Endothelial cell of umbilical vein (primary cell): Measurements from ENCODE around the gene PIP4K2C. TPM values are rescaled to one million over a fixed set of nuclear protein-coding genes. Genes with fewer than 3 reads are reported as not detected.

Source experiments
- BruUV-seq: library from RNA; stranded (reverse); fragments of 400-500 nt; replicated peaks from 2 replicates; lab custom pipeline; 2021; lab: Mats Ljungman, UMichigan
- CTCF ChIA-PET: fragments of 300-600, 350-600 bp; sonication (Branson Sonifier 250); formaldehyde crosslinking; loops from one replicate; lab custom pipeline; 2021; ENCODE audit warnings: antibody characterized with exemption, inconsistent platforms; lab: Charles Lee
- POLR2A ChIA-PET: fragments of 300-600, 350-600 bp; sonication (Branson Sonifier 250); formaldehyde crosslinking; loops from one replicate; lab custom pipeline; 2021; ENCODE audit warnings: antibody characterized with exemption, inconsistent platforms; lab: Charles Lee
- DNase-seq: peaks from one replicate; pipeline ENCODE4 v3.0.0-alpha.2; 2011; ENCODE audit warnings: low read depth, low spot score
- FAIRE-seq: peaks from 2 replicates; lab custom pipeline; 2011; peaks lifted over from hg19 to GRCh38; lab: Jason Lieb, UNC
- H2AFZ ChIP-seq: 2 replicates; pipeline ENCODE4 v1.6.0; 2012; ENCODE audit warnings: low read depth, low read length, control low read depth, inconsistent platforms
- H3K27ac ChIP-seq: 2 replicates; pipeline ENCODE4 v1.5.1; 2011; ENCODE audit warnings: low read depth, mild to moderate bottlenecking, control low read depth, low read length, moderate library complexity; ENCODE audit not compliant: insufficient read depth
- H3K27me3 ChIP-seq, 2 experiments: 2 replicates each; pipeline versions ENCODE4 v1.6.0 to v1.6.1; 2011; ENCODE audit warnings: low read length in 2 of 2, mixed read lengths in 1 of 2; ENCODE audit not compliant: control insufficient read depth in 2 of 2, insufficient read depth in 2 of 2
- H3K36me3 ChIP-seq, 2 experiments: 2 replicates in 1 of 2; 3 replicates in 1 of 2; pipeline ENCODE4 v1.5.1; 2011; ENCODE audit warnings: low read length in 2 of 2, mild to moderate bottlenecking in 1 of 2, moderate library complexity in 1 of 2; ENCODE audit not compliant: control insufficient read depth in 2 of 2, insufficient read depth in 2 of 2; ENCODE audit errors: extremely low read depth in 1 of 2
- H3K4me1 ChIP-seq: 3 replicates; pipeline ENCODE4 v1.5.1; 2011; ENCODE audit warnings: mild to moderate bottlenecking, low read length; ENCODE audit not compliant: control insufficient read depth, insufficient read depth; ENCODE audit errors: extremely low read depth
- H3K4me2 ChIP-seq: 2 replicates; pipeline ENCODE4 v1.6.1; 2011; ENCODE audit warnings: low read length, control low read depth, mixed read lengths; ENCODE audit not compliant: insufficient read depth
- H3K4me3 ChIP-seq, 3 experiments: fragments of 200-600 bp in 1 of 3; sonication (generic), shearing (Covaris generic) in 1 of 3; replicated peaks in 1 of 3; 2 replicates each; pipeline ENCODE4 v1.5.1; 2011 to 2016; ENCODE audit warnings: control low read depth in 3 of 3, low read length in 3 of 3, mild to moderate bottlenecking in 2 of 3, inconsistent platforms in 1 of 3, low read depth in 1 of 3, moderate library complexity in 1 of 3; ENCODE audit not compliant: insufficient read depth in 1 of 3
- H3K79me2 ChIP-seq: 2 replicates; pipeline ENCODE4 v1.6.0; 2012; ENCODE audit warnings: low read length, inconsistent platforms; ENCODE audit not compliant: control insufficient read depth, insufficient read depth
- H3K9ac ChIP-seq: replicated peaks from 2 replicates; pipeline ENCODE3; 2011; ENCODE audit warnings: low read length, control low read depth; ENCODE audit not compliant: insufficient read depth; ENCODE audit errors: extremely low read depth
- H3K9me1 ChIP-seq: replicated peaks from 3 replicates; pipeline ENCODE4 v1.6.0; 2011; ENCODE audit warnings: mild to moderate bottlenecking, low read length; ENCODE audit not compliant: control insufficient read depth, insufficient read depth; ENCODE audit errors: extremely low read depth
- H3K9me3 ChIP-seq: replicated peaks from 2 replicates; pipeline ENCODE4 v1.5.1; 2012; ENCODE audit warnings: low read length, inconsistent platforms; ENCODE audit not compliant: control insufficient read depth, insufficient read depth
- H4K20me1 ChIP-seq: replicated peaks from 2 replicates; pipeline ENCODE3; 2011; ENCODE audit warnings: mild to moderate bottlenecking, low read length; ENCODE audit not compliant: control insufficient read depth, insufficient read depth; ENCODE audit errors: extremely low read depth
- CTCF ChIP-seq, 2 donors: IDR thresholded peaks; 1 replicate in 1 of 2; 2 replicates in 1 of 2; pipeline ENCODE4 v1.5.1; 2011; ENCODE audit warnings: low read length in 2 of 2, mild to moderate bottlenecking in 2 of 2, moderate library complexity in 2 of 2, control low read depth in 1 of 2, inconsistent platforms in 1 of 2, low read depth in 1 of 2; ENCODE audit not compliant: insufficient read depth in 1 of 2; ENCODE audit errors: extremely low read depth in 1 of 2
- EZH2 ChIP-seq: IDR thresholded peaks from 2 replicates; pipeline ENCODE4 v1.6.1; 2012; ENCODE audit warnings: borderline replicate concordance, low read depth, mild to moderate bottlenecking, moderate library complexity, low read length, inconsistent platforms; ENCODE audit not compliant: severe bottlenecking
- FOS ChIP-seq: IDR thresholded peaks from 2 replicates; pipeline ENCODE4 v1.6.1; 2011; ENCODE audit warnings: mild to moderate bottlenecking, low read length, moderate library complexity, borderline replicate concordance; ENCODE audit not compliant: insufficient read depth
- GATA2 ChIP-seq: IDR thresholded peaks from 2 replicates; pipeline ENCODE4 v1.7.0; 2011; ENCODE audit warnings: low read depth, mild to moderate bottlenecking, moderate library complexity, mixed read lengths, low read length; ENCODE audit not compliant: insufficient read length, insufficient read depth
- JUN ChIP-seq: IDR thresholded peaks from 2 replicates; pipeline ENCODE4 v1.6.1; 2011; ENCODE audit warnings: borderline replicate concordance, low read depth; ENCODE audit not compliant: insufficient read length, insufficient read depth
- MAX ChIP-seq: IDR thresholded peaks from 2 replicates; pipeline ENCODE4 v1.6.1; 2011; ENCODE audit not compliant: insufficient read depth, insufficient read length
- MYC ChIP-seq: IDR thresholded peaks from one replicate; pipeline ENCODE4 v1.6.1; 2011; ENCODE audit warnings: mild to moderate bottlenecking, low read depth, low read length
- POLR2A ChIP-seq: IDR thresholded peaks from 2 replicates; pipeline ENCODE4 v1.6.1; 2012; ENCODE audit warnings: low read depth, mild to moderate bottlenecking, control low read depth, low read length
- POLR2AphosphoS5 ChIP-seq: IDR thresholded peaks from 2 replicates; pipeline ENCODE4 v1.6.1; 2012; ENCODE audit warnings: low read depth, mild to moderate bottlenecking, control low read depth, low read length, moderate library complexity; ENCODE audit not compliant: insufficient read depth
- dilution Hi-C: fragments of 300-500 bp; cut with MboI; formaldehyde crosslinking; loops from one replicate; pipeline ENCODE4 v1.15.0; 2019; ENCODE audit warnings: low sequenced_read_pairs; ENCODE audit not compliant: extremely low pct_ligation_motif_present
- intact Hi-C: fragments of 100-400 bp; cut with micrococcal nuclease; formaldehyde crosslinking; loops from one replicate; pipeline ENCODE4 v1.10.0; 2022
- polyA plus RNA-seq, 4 experiments: library from polyadenylated mRNA; depleted of rRNA in 3 of 4; stranded (reverse) in 3 of 4; unstranded in 1 of 4; fragments of >200 nt; gene quantifications; 2 replicates each; pipeline versions ENCODE4 v1.2.1 to v1.2.3, GENCODE V29; 2011 to 2012; ENCODE audit warnings: missing spikeins in 1 of 4
- total RNA-seq: library from RNA; stranded (reverse); gene quantifications from 2 replicates; pipeline ENCODE4 v1.2.3, GENCODE V29; 2021

The PIP4K2C gene
- total and polyA plus RNA-seq, 2 donors (not counting 3 experiments of a cell fraction or from before 2014, with no cell fraction given), result 10.5 to 11.5 TPM

GRCh38 chr12:57638096-57638495, 47.1 kb downstream of the PIP4K2C start:
- FAIRE-seq, result no peak
- CTCF ChIA-PET, result interaction anchor here (0.6 to 3.3 kb wide), 7 partner anchors 16 to 179 kb away, joined by 3 to 28 read pairs (median 4); no protein-coding TSS in a partner anchor

More at GRCh38 chr12:57638096-57638495, 47.1 kb downstream of the PIP4K2C start:
- no TSS peak for BruUV-seq
- Histone ChIP-seq H3K9me3 (no peaks in the 10 kb centered on the region), H3K9me1 (no peaks in the 10 kb centered on the region), H3K9ac (no peak overlapping the region), H3K36me3 (no peaks in the 10 kb centered on the region), H3K4me3 (no peak overlapping the region), H3K4me1 (no peaks in the 10 kb centered on the region), H3K27ac (no peak overlapping the region), H2AFZ (no peak overlapping the region), H3K79me2 (no peaks in the 10 kb centered on the region), H4K20me1 (no peaks in the 10 kb centered on the region), H3K27me3 (peaks cover 17 to 26% of the 10 kb centered on the region in 2 experiments), H3K4me2 (no peak overlapping the region)
- intact Hi-C loops, result no loop called here
- no peak for TF ChIP-seq EZH2
- TF ChIP-seq MAX, result no peak
- no peak for TF ChIP-seq POLR2AphosphoS5
- no peak for TF ChIP-seq POLR2A
- no peak for TF ChIP-seq MYC
- TF ChIP-seq JUN, result no peak
- no peak for TF ChIP-seq CTCF (IDR thresholded peaks at IDR 0.05; ENCODE audit: extremely low read depth in 1 of 2, insufficient read depth in 1 of 2, low read depth in 1 of 2, low read length in 2 of 2)
- TF ChIP-seq FOS, result no peak
- no peak for TF ChIP-seq GATA2
- dilution Hi-C loops, result no loop called here
- POLR2A ChIA-PET, result no interaction called here
- DNase-seq, result no peak
